ENCODE results near the gene TOMM40L. TPM values are rescaled to one million over a fixed set of nuclear protein-coding genes. Genes with fewer than 3 reads are reported as not detected.
"Not testable (repeated sequence)": the region's sequence is repeated elsewhere in the genome, so short reads cannot be mapped to it uniquely, and the experiment has no call there.

TOMM40L gene
- total and polyA plus RNA-seq, 2 donors from 2014 or later, result 12.1 to 29.0 TPM

DNA sequence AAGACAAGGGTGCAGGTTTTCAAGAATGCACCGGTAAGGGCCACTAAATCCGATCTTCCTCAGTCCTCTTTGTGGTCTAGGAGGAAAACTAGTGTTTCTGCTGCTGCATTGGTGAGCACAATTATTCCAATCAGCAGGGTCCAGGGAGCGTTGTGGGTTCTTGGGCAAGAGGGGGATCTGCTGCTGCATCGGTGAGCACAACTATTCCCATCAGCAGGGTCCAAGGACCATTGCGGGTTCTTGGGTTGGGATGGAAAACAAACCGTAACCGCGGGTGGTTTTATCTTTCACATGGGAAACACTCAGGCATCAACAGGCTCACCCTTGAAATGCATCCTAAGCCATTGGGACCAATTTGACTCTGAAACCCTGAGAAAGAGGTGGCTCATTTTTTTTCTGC, 25.7 kb downstream of the TOMM40L start:
- Histone ChIP-seq H3K36me3 (ENCODE audit: control insufficient read depth in 2 of 3, insufficient read depth in 3 of 3, low read length in 3 of 3) (no peaks in the 10 kb centered on the region), H3K4me3 (ENCODE audit: low read length in 3 of 3) (no peak overlapping the region), H3K9ac (ENCODE audit: low read length in 3 of 3) (no peak overlapping the region), H3K9me3 (ENCODE audit: control insufficient read depth in 2 of 3, insufficient read depth in 1 of 3, low read length in 3 of 3) (no peaks in the 10 kb centered on the region), H3K27me3 (ENCODE audit: control insufficient read depth, insufficient read depth, low read length) (no peaks in the 10 kb centered on the region), H3K4me1 (ENCODE audit: control insufficient read depth in 2 of 3, insufficient read depth in 2 of 3, low read depth in 1 of 3, low read length in 3 of 3) (no peaks in the 10 kb centered on the region), H3K27ac (ENCODE audit: low read depth in 2 of 2, low read length in 2 of 2) (no peak overlapping the region)
- FAIRE-seq (no peak), DNase-seq (no peak)
- TF ChIP-seq, protein P1, sequence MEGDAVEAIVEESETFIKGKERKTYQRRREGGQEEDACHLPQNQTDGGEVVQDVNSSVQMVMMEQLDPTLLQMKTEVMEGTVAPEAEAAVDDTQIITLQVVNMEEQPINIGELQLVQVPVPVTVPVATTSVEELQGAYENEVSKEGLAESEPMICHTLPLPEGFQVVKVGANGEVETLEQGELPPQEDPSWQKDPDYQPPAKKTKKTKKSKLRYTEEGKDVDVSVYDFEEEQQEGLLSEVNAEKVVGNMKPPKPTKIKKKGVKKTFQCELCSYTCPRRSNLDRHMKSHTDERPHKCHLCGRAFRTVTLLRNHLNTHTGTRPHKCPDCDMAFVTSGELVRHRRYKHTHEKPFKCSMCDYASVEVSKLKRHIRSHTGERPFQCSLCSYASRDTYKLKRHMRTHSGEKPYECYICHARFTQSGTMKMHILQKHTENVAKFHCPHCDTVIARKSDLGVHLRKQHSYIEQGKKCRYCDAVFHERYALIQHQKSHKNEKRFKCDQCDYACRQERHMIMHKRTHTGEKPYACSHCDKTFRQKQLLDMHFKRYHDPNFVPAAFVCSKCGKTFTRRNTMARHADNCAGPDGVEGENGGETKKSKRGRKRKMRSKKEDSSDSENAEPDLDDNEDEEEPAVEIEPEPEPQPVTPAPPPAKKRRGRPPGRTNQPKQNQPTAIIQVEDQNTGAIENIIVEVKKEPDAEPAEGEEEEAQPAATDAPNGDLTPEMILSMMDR (IDR thresholded peaks at IDR 0.05; ENCODE audit: borderline replicate concordance, extremely low read depth, insufficient read depth), result no peak
- intact Hi-C loops (cut with DNase I), result no loop called here

DNA sequence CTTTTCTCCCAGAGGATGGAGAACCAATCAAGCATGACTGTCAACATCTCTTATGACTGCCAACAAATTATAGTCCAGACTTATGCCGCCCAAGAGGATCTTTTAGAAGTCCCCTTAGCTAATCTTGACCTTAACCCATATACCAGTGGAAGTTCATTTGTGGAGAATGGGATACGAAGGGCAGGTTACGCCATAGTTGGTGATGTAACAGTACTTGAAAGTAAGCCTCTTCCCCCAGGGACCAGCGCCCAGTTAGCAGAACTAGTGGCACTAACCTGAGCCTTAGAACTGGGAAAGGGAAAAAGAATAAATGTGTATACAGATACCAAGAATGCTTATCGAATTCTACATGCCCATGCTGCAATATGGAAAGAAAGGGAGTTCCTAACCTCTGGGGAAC, 29.4 kb downstream of the TOMM40L start:
- H3K4me3 ChIP-seq (ENCODE audit: low read length in 3 of 3); H3K36me3 ChIP-seq (ENCODE audit: control insufficient read depth in 2 of 3, insufficient read depth in 3 of 3, low read length in 3 of 3); DNase-seq; H3K27ac ChIP-seq (ENCODE audit: low read depth in 2 of 2, low read length in 2 of 2); intact Hi-C loops (cut with DNase I); H3K4me1 ChIP-seq (ENCODE audit: control insufficient read depth in 2 of 3, insufficient read depth in 2 of 3, low read depth in 1 of 3, low read length in 3 of 3); FAIRE-seq; H3K9me3 ChIP-seq (ENCODE audit: control insufficient read depth in 2 of 3, insufficient read depth in 1 of 3, low read length in 3 of 3); H3K27me3 ChIP-seq (ENCODE audit: control insufficient read depth, insufficient read depth, low read length); H3K9ac ChIP-seq (ENCODE audit: low read length in 3 of 3): not testable (repeated sequence)

DNA sequence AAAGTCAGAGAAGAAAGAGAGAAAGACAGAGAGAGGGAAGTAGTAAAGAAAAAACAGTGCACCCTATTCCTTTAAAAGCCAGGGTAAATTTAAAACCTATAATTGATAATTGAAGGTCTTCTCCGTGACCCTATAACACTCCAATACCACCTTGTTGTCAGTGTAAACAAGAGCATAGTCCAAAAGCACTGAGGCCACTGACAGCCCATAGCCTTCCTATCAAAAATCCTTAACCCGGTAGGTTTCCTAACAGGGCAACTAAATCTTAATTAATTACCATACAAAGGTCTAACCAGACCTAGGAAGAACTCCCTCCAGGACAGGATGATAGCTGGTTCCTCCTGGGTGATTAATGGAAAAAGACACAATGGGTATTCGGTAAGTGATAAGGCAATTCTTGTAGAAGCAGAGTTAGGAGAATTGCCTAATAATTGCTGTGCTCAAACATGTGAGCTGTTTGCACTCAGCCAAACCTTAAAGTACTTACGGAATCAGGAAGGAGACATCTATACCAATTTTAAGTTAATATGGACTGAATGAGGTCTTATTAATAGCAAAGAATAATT, 30.2 kb downstream of the TOMM40L start:
- H3K36me3 ChIP-seq (ENCODE audit: control insufficient read depth in 2 of 3, insufficient read depth in 3 of 3, low read length in 3 of 3); H3K9ac ChIP-seq (ENCODE audit: low read length in 3 of 3); intact Hi-C loops (cut with DNase I); H3K9me3 ChIP-seq (ENCODE audit: control insufficient read depth in 2 of 3, insufficient read depth in 1 of 3, low read length in 3 of 3); H3K27ac ChIP-seq (ENCODE audit: low read depth in 2 of 2, low read length in 2 of 2); DNase-seq; H3K27me3 ChIP-seq (ENCODE audit: control insufficient read depth, insufficient read depth, low read length); H3K4me3 ChIP-seq (ENCODE audit: low read length in 3 of 3); FAIRE-seq; H3K4me1 ChIP-seq (ENCODE audit: control insufficient read depth in 2 of 3, insufficient read depth in 2 of 3, low read depth in 1 of 3, low read length in 3 of 3): not testable (repeated sequence)

DNA sequence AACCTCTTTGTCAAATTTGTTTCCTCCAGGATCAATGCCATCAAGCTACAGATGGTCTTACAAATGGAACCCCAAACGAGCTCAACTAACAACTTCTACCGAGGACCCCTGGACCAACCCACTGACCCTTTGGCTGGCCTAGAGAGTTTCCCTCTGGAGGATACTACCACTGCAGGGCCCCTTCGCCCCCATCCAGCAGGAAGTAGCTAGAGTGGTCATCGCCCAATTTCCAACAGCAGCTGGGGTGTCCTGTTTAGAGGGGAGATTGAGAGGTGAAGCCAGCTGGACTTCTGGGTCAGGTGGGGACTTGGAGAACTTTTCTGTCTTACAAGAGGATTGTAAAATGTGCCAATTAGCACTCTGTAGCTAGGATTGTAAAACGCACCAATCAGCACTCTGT, 31.2 kb downstream of the TOMM40L start:
- FAIRE-seq; DNase-seq; H3K4me1 ChIP-seq (ENCODE audit: control insufficient read depth in 2 of 3, insufficient read depth in 2 of 3, low read depth in 1 of 3, low read length in 3 of 3); intact Hi-C loops (cut with DNase I); H3K27me3 ChIP-seq (ENCODE audit: control insufficient read depth, insufficient read depth, low read length); H3K4me3 ChIP-seq (ENCODE audit: low read length in 3 of 3); H3K36me3 ChIP-seq (ENCODE audit: control insufficient read depth in 2 of 3, insufficient read depth in 3 of 3, low read length in 3 of 3); H3K9ac ChIP-seq (ENCODE audit: low read length in 3 of 3); H3K27ac ChIP-seq (ENCODE audit: low read depth in 2 of 2, low read length in 2 of 2); H3K9me3 ChIP-seq (ENCODE audit: control insufficient read depth in 2 of 3, insufficient read depth in 1 of 3, low read length in 3 of 3): not testable (repeated sequence)

DNA sequence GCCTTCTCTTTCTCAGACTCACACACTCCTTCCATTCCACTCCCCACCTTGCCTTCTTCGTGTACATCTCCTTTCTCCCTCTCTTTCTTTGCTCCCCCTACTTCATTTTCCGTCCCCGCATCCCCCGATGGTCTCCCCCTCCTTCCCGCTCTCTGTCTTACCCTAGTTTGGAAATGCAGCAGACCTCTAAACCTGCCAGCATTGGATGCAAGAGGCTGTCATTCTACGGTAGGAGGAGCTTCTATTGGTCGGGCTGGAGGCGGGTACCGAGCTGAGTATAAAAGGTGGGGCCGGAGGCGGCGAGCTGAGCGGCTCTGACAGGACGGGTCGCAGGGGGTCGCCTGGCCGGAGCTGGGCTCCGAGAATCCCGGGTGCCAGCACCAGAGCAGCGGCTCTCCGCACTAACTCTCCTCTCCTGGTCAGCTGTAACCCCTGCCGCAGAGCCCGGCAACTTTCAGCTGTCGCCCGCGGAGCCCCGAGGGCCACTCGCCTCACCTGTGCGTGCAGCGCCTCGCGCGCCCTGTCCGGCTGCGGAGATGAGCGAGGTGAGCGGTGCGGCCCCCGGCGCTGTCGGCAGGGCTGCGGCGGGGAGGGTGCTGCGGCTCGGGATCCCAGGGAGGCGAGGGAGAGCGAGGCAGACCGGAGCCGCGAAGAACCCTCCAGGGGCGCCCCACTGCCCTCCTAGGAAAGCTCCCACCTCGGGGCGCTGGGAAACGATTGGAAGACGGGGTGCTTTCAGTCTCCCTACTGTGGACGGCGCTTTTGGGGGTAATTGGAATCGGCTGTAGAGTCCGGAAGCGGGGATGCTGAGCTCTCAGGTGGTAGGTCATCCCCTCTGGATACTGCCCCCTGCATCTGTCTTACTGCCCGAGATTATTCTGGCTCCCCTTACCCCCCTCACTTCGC, 32.8 kb downstream of the TOMM40L start, which contains the start of gene PCP4L1:
PCP4L1 (plus strand) TSS at position 307 of the 906 bp plus-strand sequence; CDS start at position 537, 230 bp downstream.
- intact Hi-C loops (cut with DNase I), result no loop called here
- no peaks in the 10 kb centered on the region for H3K36me3 ChIP-seq (ENCODE audit: control insufficient read depth in 2 of 3, insufficient read depth in 3 of 3, low read length in 3 of 3)
- DNase-seq, result peak; percentile 71 to 89 (median 79)
- H3K4me3 ChIP-seq (ENCODE audit: low read length in 3 of 3), result peak within 1 kb of the TSS in 2 of 3 donors; percentile 34 to 52
- no peak for FAIRE-seq
- TF ChIP-seq, protein P1 (IDR thresholded peaks at IDR 0.05; ENCODE audit: borderline replicate concordance, extremely low read depth, insufficient read depth), result no peak
- H3K27me3 ChIP-seq (ENCODE audit: control insufficient read depth, insufficient read depth, low read length), result peaks cover 4% of the 10 kb centered on the region
- H3K27ac ChIP-seq (ENCODE audit: low read depth in 2 of 2, low read length in 2 of 2), result no peak within 1 kb of the TSS
- H3K9me3 ChIP-seq (ENCODE audit: control insufficient read depth in 2 of 3, insufficient read depth in 1 of 3, low read length in 3 of 3), result peaks cover 0 to 3% (median 0%) of the 10 kb centered on the region in 3 donors
- no peak within 1 kb of the TSS for H3K9ac ChIP-seq (ENCODE audit: low read length in 3 of 3)
- peaks cover 0 to 6% (median 0%) of the 10 kb centered on the region in 3 donors for H3K4me1 ChIP-seq (ENCODE audit: control insufficient read depth in 2 of 3, insufficient read depth in 2 of 3, low read depth in 1 of 3, low read length in 3 of 3)

Measured in kidney (tissue), 14 donors.